Vagina (tissue), 2 donors: Measurements from ENCODE around the gene UCHL5. TPM values are rescaled to one million over a fixed set of nuclear protein-coding genes. Genes with fewer than 3 reads are reported as not detected.

Experiments
- DNase-seq, 2 donors: peaks; one replicate each; pipeline ENCODE4 v3.0.0-alpha.2; 2017; ENCODE audit errors: extremely low spot score in 2 of 2
- H3K27ac ChIP-seq: fragments of 200-600 bp; sonication (generic); one replicate; pipeline ENCODE4 v1.5.1; 2019
- H3K27me3 ChIP-seq: fragments of 200-600 bp; sonication (generic); one replicate; pipeline ENCODE4 v1.5.1; 2019
- H3K36me3 ChIP-seq, 2 donors: fragments of 200-600 bp; sonication (generic); one replicate each; pipeline ENCODE4 v1.5.1; 2017 to 2019
- H3K4me1 ChIP-seq: fragments of 200-600 bp; sonication (generic); one replicate; pipeline ENCODE4 v1.5.1; 2019
- H3K4me3 ChIP-seq, 2 donors: fragments of 200-600 bp; sonication (generic); 1 replicate in 1 of 2; 2 replicates in 1 of 2; pipeline ENCODE4 v1.5.1; 2016 to 2019
- H3K9me3 ChIP-seq: fragments of 200-600 bp; sonication (generic); one replicate; pipeline ENCODE4 v1.5.1; 2019
- CTCF ChIP-seq, 3 experiments: fragments of 450-650 bp in 2 of 3; fragments of 200-600 bp in 1 of 3; sonication (generic) in 1 of 3; IDR thresholded peaks; one replicate each; pipeline ENCODE4 v1.5.1; 2017 to 2019; ENCODE audit warnings: antibody characterized with exemption in 3 of 3, mild to moderate bottlenecking in 2 of 3, moderate library complexity in 2 of 3
- POLR2A ChIP-seq, 2 donors: fragments of 450-650 bp; IDR thresholded peaks; one replicate each; pipeline ENCODE4 v1.6.1; 2017; ENCODE audit warnings: antibody characterized with exemption in 2 of 2, mild to moderate bottlenecking in 2 of 2, moderate library complexity in 2 of 2
- POLR2AphosphoS5 ChIP-seq, 2 donors: sonication (generic); formaldehyde crosslinking; IDR thresholded peaks; one replicate each; pipeline ENCODE4 v1.9.0; 2017; ENCODE audit warnings: antibody characterized with exemption in 2 of 2, mild to moderate bottlenecking in 2 of 2, low read depth in 1 of 2; ENCODE audit not compliant: insufficient read depth in 1 of 2
- intact Hi-C: fragments of 100-400 bp; cut with DNase I; formaldehyde crosslinking; loops from one replicate; pipeline ENCODE4 v1.15.1; 2023
- total RNA-seq: library from RNA; depleted of rRNA; stranded (reverse); fragments of >200 nt; gene quantifications from one replicate; pipeline ENCODE4 v1.2.3, GENCODE V29; 2016

The UCHL5 gene
- total RNA-seq = 17.4 TPM

- Histone ChIP-seq H3K9me3 (no peaks in the 10 kb centered on the region), H3K27ac (peak within 1 kb of the TSS; percentile 94), H3K36me3 (no peaks in the 10 kb centered on the region), H3K4me3 (peak within 1 kb of the TSS; percentile 73 to 90), H3K27me3 (no peaks in the 10 kb centered on the region), H3K4me1 (peaks cover 53% of the 10 kb centered on the region)
- intact Hi-C loops = loop anchor here (2.0 to 5.0 kb wide), 2 partner anchors 43 to 63 kb away; partner anchors contain the start of gene CDC73
- peak; percentile 98 to 99 for TF ChIP-seq POLR2AphosphoS5 (IDR thresholded peaks at IDR 0.05; ENCODE audit: insufficient read depth in 1 of 2, low read depth in 1 of 2)
- TF ChIP-seq POLR2A (IDR thresholded peaks at IDR 0.05) = peak in 1 of 2 donors; percentile 83
- TF ChIP-seq CTCF (IDR thresholded peaks at IDR 0.05) = peak in 1 of 3 experiments; percentile 5
- DNase-seq = peak; percentile 97 to 98
Observed at GRCh38 chr1:193059282-193060114, at the start of gene UCHL5, which contains the start of gene RO60. UCHL5 (minus strand) TSS chr1:193059360; CDS start chr1:193059260, 100 bp downstream. RO60 (plus strand) TSS chr1:193059612; CDS start chr1:193069055, 9,443 bp downstream.

GRCh38 chr1:193108471-193108870 is 49.3 kb upstream of the UCHL5 start:
- H3K4me3 ChIP-seq = no peak overlapping the region
- intact Hi-C loops = no loop called here
- H3K4me1 ChIP-seq = peaks cover 8% of the 10 kb centered on the region
- H3K27ac ChIP-seq = no peak overlapping the region
- no peak for DNase-seq
- TF ChIP-seq CTCF (IDR thresholded peaks at IDR 0.05) (no peak), POLR2AphosphoS5 (IDR thresholded peaks at IDR 0.05; ENCODE audit: insufficient read depth in 1 of 2, low read depth in 1 of 2) (no peak), POLR2A (IDR thresholded peaks at IDR 0.05) (no peak)
- no peaks in the 10 kb centered on the region for H3K27me3 ChIP-seq
- no peaks in the 10 kb centered on the region for H3K36me3 ChIP-seq
- H3K9me3 ChIP-seq = no peaks in the 10 kb centered on the region

GRCh38 chr1:193105821-193106177 is 46.6 kb upstream of the UCHL5 start:
- intact Hi-C loops = loop anchor here (2.0 kb wide), 1 partner anchor 15 kb away; no protein-coding TSS in a partner anchor
- Histone ChIP-seq H3K4me3 (peak overlapping the region; percentile 70), H3K27me3 (no peaks in the 10 kb centered on the region), H3K27ac (peak overlapping the region; percentile 79), H3K9me3 (no peaks in the 10 kb centered on the region), H3K4me1 (peaks cover 19% of the 10 kb centered on the region), H3K36me3 (peaks cover 0 to 2% of the 10 kb centered on the region in 2 donors)
- DNase-seq = no peak
- TF ChIP-seq POLR2A (IDR thresholded peaks at IDR 0.05) = no peak
- TF ChIP-seq CTCF (IDR thresholded peaks at IDR 0.05) = no peak
- TF ChIP-seq POLR2AphosphoS5 (IDR thresholded peaks at IDR 0.05; ENCODE audit: insufficient read depth in 1 of 2, low read depth in 1 of 2) = no peak

GRCh38 chr1:193104907-193105820 is 46.0 kb upstream of the UCHL5 start, which contains the start of gene GLRX2:
GLRX2 (minus strand) TSS chr1:193105414; CDS start chr1:193105382, 32 bp downstream.
- Histone ChIP-seq H3K27me3 (no peaks in the 10 kb centered on the region), H3K27ac (peak within 1 kb of the TSS; percentile 79), H3K9me3 (no peaks in the 10 kb centered on the region), H3K4me3 (peak within 1 kb of the TSS; percentile 70), H3K4me1 (peaks cover 19% of the 10 kb centered on the region), H3K36me3 (peaks cover 0 to 5% of the 10 kb centered on the region in 2 donors)
- peak in 1 of 2 donors; percentile 93 for DNase-seq
- TF ChIP-seq CTCF (IDR thresholded peaks at IDR 0.05) (no peak), POLR2AphosphoS5 (IDR thresholded peaks at IDR 0.05; ENCODE audit: insufficient read depth in 1 of 2, low read depth in 1 of 2) (peak in 1 of 2 donors; percentile 54), POLR2A (IDR thresholded peaks at IDR 0.05) (peak in 1 of 2 donors; percentile 57)
- intact Hi-C loops = loop anchor here (2.0 to 5.0 kb wide), 2 partner anchors 16 to 43 kb away; no protein-coding TSS in a partner anchor
